Measurements from ENCODE around the gene SMARCA5.

SMARCA5 gene, protein sequence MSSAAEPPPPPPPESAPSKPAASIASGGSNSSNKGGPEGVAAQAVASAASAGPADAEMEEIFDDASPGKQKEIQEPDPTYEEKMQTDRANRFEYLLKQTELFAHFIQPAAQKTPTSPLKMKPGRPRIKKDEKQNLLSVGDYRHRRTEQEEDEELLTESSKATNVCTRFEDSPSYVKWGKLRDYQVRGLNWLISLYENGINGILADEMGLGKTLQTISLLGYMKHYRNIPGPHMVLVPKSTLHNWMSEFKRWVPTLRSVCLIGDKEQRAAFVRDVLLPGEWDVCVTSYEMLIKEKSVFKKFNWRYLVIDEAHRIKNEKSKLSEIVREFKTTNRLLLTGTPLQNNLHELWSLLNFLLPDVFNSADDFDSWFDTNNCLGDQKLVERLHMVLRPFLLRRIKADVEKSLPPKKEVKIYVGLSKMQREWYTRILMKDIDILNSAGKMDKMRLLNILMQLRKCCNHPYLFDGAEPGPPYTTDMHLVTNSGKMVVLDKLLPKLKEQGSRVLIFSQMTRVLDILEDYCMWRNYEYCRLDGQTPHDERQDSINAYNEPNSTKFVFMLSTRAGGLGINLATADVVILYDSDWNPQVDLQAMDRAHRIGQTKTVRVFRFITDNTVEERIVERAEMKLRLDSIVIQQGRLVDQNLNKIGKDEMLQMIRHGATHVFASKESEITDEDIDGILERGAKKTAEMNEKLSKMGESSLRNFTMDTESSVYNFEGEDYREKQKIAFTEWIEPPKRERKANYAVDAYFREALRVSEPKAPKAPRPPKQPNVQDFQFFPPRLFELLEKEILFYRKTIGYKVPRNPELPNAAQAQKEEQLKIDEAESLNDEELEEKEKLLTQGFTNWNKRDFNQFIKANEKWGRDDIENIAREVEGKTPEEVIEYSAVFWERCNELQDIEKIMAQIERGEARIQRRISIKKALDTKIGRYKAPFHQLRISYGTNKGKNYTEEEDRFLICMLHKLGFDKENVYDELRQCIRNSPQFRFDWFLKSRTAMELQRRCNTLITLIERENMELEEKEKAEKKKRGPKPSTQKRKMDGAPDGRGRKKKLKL

DNA sequence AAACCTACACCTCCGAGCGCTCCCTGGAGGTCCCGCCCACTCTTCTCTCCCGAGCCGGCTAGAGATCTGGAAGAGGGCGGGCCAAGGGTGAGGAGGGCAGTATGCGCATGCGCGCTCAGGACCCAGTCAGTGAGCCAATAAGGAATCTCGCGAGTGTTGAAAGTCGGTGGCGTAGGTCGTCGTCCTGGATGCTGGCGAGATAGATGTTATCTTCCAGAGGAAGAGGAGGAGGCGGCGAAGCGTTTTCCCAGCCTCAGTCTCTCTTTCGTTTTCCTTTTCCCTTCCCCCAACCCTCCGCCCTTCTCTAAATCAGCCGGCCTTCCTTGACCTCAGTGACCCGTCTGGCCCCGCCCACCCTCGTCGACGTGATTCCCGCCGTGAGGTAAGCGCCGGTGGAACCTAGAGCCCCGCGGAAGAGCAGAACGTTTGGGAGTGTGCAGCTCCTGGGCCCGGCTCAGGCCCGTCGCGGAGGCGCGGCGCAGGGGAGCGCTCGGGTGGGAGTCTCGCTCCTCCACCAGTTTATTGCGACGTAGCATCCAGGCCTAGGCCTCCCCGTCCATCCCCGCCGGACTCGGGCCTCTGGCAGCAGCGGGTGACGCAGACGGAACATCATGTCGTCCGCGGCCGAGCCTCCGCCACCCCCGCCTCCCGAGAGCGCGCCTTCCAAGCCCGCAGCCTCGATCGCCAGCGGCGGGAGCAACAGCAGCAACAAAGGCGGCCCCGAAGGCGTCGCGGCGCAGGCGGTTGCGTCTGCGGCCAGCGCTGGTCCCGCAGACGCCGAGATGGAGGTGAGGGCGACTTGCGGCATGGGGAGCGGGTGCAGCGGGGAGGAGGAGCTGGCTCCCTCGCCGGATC lies at the start of gene SMARCA5:
SMARCA5 (plus strand) TSS at position 389 of the 855 bp plus-strand sequence; CDS start at position 612, 223 bp downstream.
- peak within 1 kb of the TSS; percentile 82 for H3K4me3 ChIP-seq (ENCODE audit: low read length)
- TF ChIP-seq, protein P1, sequence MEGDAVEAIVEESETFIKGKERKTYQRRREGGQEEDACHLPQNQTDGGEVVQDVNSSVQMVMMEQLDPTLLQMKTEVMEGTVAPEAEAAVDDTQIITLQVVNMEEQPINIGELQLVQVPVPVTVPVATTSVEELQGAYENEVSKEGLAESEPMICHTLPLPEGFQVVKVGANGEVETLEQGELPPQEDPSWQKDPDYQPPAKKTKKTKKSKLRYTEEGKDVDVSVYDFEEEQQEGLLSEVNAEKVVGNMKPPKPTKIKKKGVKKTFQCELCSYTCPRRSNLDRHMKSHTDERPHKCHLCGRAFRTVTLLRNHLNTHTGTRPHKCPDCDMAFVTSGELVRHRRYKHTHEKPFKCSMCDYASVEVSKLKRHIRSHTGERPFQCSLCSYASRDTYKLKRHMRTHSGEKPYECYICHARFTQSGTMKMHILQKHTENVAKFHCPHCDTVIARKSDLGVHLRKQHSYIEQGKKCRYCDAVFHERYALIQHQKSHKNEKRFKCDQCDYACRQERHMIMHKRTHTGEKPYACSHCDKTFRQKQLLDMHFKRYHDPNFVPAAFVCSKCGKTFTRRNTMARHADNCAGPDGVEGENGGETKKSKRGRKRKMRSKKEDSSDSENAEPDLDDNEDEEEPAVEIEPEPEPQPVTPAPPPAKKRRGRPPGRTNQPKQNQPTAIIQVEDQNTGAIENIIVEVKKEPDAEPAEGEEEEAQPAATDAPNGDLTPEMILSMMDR (conservative IDR thresholded peaks at IDR 0.05; ENCODE audit: low read length) = 0 out of 2 replicates have a peak, but pooled peaks have one; percentile 2

DNA sequence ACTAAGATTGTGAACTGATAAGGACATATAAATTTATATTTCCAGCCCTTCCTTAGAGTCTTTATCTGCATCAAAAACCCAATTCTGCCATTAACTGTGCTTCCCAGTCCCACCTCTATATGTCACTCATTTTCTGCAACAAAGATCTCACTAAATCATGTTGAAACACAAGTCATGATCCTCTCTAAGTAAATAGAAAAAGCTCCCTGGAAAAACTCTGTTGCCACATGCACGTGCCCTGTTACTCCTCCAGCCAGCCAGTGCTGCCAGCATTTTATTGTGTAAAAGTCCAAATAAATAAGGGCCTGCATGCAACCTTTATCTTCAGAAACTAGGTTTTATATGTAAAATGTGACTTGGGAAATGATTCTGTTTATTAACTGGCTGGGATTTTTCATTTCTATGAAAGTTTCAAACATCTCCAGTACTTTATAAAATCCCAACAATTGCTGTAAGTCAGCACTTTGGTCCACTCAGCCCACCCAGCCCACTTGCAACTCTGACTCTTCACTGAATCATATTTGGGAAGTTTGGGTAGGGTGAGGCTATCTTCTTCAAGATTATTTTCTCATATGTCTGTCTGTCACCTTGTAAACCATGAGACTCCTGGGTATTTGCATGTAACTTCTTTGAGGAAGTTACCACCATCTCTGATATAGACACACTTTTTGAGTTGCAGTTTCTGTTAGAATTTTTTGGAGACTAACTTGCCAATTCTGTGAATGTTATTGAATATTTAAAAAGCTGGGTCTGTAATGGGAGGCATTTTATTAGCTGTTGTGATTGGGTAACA lies 40.0 kb upstream of the SMARCA5 start:
- no peak overlapping the region for H3K4me3 ChIP-seq (ENCODE audit: low read length)
- no peak for DNase-seq (ENCODE audit: low read depth)
- TF ChIP-seq, protein P1 (conservative IDR thresholded peaks at IDR 0.05; ENCODE audit: low read length) = no peak

More for the DNA sequence above, at the start of gene SMARCA5:
- peak; percentile 96 for DNase-seq (ENCODE audit: low read depth)

DNA sequence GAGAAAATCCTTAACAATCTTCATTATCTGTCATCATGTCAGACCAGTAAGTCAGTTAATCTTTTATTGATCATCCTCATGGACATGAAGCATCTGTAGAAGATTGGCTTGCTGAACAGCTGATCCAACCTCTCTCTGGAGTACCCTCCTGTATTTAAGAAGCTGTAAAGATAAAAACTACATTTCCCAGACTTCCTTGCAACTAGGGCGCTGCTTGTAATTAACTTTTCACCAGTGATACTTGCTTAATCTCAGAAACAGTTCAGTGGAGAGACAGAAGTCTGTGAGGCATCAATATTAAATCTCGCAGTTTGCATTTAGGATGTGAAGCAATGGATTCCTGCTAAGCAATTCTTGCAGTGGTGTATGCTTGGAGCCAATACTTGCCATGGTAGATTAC lies 36.0 kb upstream of the SMARCA5 start:
- TF ChIP-seq, protein P1 (conservative IDR thresholded peaks at IDR 0.05; ENCODE audit: low read length) = no peak
- DNase-seq (ENCODE audit: low read depth) = no peak
- H3K4me3 ChIP-seq (ENCODE audit: low read length) = no peak overlapping the region

DNA sequence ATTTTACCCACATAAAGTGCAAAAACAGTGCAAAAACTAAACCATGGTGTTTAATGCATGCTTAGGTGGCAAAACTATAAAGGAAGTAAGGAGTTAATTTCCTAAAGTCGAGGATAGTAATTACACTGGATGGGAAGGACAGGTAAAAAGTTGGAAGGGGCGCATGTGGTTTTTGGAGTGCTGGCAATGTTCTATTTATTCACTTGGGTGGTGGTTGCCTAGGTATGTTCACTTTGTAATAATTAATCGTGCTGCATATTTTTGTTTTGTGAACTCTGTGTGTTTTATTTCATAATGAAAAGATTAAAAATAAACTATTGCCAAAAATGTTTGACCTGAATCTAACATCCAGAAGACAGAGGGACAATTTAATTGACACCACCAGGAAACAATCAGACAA lies 32.1 kb upstream of the SMARCA5 start:
- TF ChIP-seq, protein P1 (conservative IDR thresholded peaks at IDR 0.05; ENCODE audit: low read length) = no peak
- no peak overlapping the region for H3K4me3 ChIP-seq (ENCODE audit: low read length)
- no peak for DNase-seq (ENCODE audit: low read depth)

DNA sequence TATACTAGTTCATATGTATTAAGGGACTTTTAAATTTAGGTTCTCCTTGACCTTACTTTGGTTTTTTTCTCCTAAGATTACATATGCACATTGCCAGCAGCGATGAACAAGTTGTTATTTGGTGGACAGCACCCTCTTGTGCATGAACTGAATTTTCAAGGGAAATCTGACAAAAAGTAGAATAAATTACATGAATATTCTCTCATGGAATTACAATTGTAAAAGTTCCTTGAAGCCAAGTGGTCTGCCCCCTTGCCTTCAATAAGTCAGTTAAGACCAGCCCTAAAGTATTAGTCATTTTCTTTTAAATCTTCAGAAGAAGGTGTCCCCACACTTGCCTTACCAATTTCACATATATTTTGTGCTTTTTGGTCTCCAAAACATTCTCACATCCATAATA lies 30.7 kb upstream of the SMARCA5 start:
- TF ChIP-seq, protein P1 (conservative IDR thresholded peaks at IDR 0.05; ENCODE audit: low read length) = peak; percentile 81
- DNase-seq (ENCODE audit: low read depth) = peak; percentile 64

DNA sequence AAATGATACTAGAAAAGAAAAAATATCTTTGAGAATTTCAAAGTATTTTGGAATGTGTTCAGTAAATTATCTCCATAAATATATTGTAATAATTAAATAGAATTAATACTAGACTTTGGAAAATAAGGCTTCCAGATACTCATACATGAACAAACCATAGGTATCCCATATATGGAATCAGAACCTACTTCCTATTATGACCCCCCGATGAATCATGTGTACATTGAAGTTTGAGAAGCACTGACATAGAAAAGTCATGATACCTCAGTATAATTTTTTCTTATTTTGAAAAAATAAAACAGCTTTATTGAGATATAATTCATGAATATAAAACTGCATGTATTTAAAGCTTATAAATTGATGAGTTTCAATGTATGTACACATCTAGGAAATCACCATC lies 27.2 kb upstream of the SMARCA5 start:
- TF ChIP-seq, protein P1 (conservative IDR thresholded peaks at IDR 0.05; ENCODE audit: low read length) = no peak
- no peak for DNase-seq (ENCODE audit: low read depth)

More for the DNA sequence above, 30.7 kb upstream of the SMARCA5 start:
- H3K4me3 ChIP-seq (ENCODE audit: low read length) = no peak overlapping the region

More for the DNA sequence above, 27.2 kb upstream of the SMARCA5 start:
- no peak overlapping the region for H3K4me3 ChIP-seq (ENCODE audit: low read length)
